HG03060 (cell line): Measurements from ENCODE around the gene OR2A12.
A peak's percentile ranks its signal among the peaks of the same experiment; 100 is the strongest.
"Not testable (repeated sequence)": the region's sequence is repeated elsewhere in the genome, so short reads cannot be mapped to it uniquely, and the experiment has no call there.

Experiments
- ATAC-seq: cut with Tn5 transposase; IDR thresholded peaks from one replicate; pipeline ENCODE4 v1.9.1; 2021; ENCODE audit warnings: low read depth, moderate number of reproducible peaks; ENCODE audit not compliant: unreplicated experiment

Gene OR2A12

GRCh38 chr7:144113651-144114050, 27.6 kb downstream of the OR2A12 start:
- no peak for ATAC-seq

GRCh38 chr7:144118341-144118740, 32.3 kb downstream of the OR2A12 start:
- ATAC-seq: no peak

- no peak for ATAC-seq
Observed at GRCh38 chr7:144122876-144123275, 36.8 kb downstream of the OR2A12 start, which contains the start of gene OR2A14. TSS of gene OR2A14 (plus strand) at chr7:144123176. CDS start at chr7:144129113, 5,937 bp downstream.

GRCh38 chr7:144127714-144128334, 41.7 kb downstream of the OR2A12 start:
- ATAC-seq: peak; percentile 97

- ATAC-seq: not testable (repeated sequence)
Observed at GRCh38 chr7:144129601-144130000, 43.5 kb downstream of the OR2A12 start.

- ATAC-seq: no peak
Observed at GRCh38 chr7:144130730-144131129, 44.7 kb downstream of the OR2A12 start.

GRCh38 chr7:144132262-144132661, 46.2 kb downstream of the OR2A12 start:
- no peak for ATAC-seq

- no peak for ATAC-seq
Observed at GRCh38 chr7:144133307-144133706, 47.2 kb downstream of the OR2A12 start.

GRCh38 chr7:144134116-144134515, 48.0 kb downstream of the OR2A12 start:
- ATAC-seq: no peak

GRCh38 chr7:144137501-144137900, 51.4 kb downstream of the OR2A12 start:
- ATAC-seq: no peak

- ATAC-seq: no peak
Observed at GRCh38 chr7:144142187-144142586, 56.1 kb downstream of the OR2A12 start.

GRCh38 chr7:144144426-144144825, 58.3 kb downstream of the OR2A12 start:
- ATAC-seq: no peak

GRCh38 chr7:144148224-144148827, 62.2 kb downstream of the OR2A12 start:
- ATAC-seq: no peak
